Measurements from ENCODE around the gene EIF3F.

Gene EIF3F, protein sequence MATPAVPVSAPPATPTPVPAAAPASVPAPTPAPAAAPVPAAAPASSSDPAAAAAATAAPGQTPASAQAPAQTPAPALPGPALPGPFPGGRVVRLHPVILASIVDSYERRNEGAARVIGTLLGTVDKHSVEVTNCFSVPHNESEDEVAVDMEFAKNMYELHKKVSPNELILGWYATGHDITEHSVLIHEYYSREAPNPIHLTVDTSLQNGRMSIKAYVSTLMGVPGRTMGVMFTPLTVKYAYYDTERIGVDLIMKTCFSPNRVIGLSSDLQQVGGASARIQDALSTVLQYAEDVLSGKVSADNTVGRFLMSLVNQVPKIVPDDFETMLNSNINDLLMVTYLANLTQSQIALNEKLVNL

GRCh38 chr11:7986768-7987559 is at the start of gene EIF3F:
EIF3F (plus strand) TSS chr11:7987337; CDS start chr11:7987353, 16 bp downstream.
- Histone ChIP-seq H3K9me3 (ENCODE audit: low read length) (no peaks in the 10 kb centered on the region), H3K4me1 (ENCODE audit: insufficient read depth, low read length) (peaks cover 24% of the 10 kb centered on the region), H3K27ac (ENCODE audit: low read depth, low read length) (peak within 1 kb of the TSS; percentile 81), H3K27me3 (ENCODE audit: control insufficient read depth in 1 of 2, insufficient read depth in 2 of 2, low read length in 2 of 2) (no peaks in the 10 kb centered on the region), H3K9ac (ENCODE audit: low read length) (peak within 1 kb of the TSS; percentile 70), H3K36me3 (ENCODE audit: insufficient read depth, low read length) (peaks cover 24% of the 10 kb centered on the region), H3K4me3 (ENCODE audit: low read depth in 1 of 2, low read length in 2 of 2) (peak within 1 kb of the TSS; percentile 78 to 97)

- H3K27me3 ChIP-seq (ENCODE audit: control insufficient read depth in 1 of 2, insufficient read depth in 2 of 2, low read length in 2 of 2): no peaks in the 10 kb centered on the region
- peaks cover 3% of the 10 kb centered on the region for H3K9me3 ChIP-seq (ENCODE audit: low read length)
- H3K4me3 ChIP-seq (ENCODE audit: low read depth in 1 of 2, low read length in 2 of 2): no peak overlapping the region
- H3K4me1 ChIP-seq (ENCODE audit: insufficient read depth, low read length): no peaks in the 10 kb centered on the region
- H3K36me3 ChIP-seq (ENCODE audit: insufficient read depth, low read length): no peaks in the 10 kb centered on the region
- no peak overlapping the region for H3K27ac ChIP-seq (ENCODE audit: low read depth, low read length)
- no peak overlapping the region for H3K9ac ChIP-seq (ENCODE audit: low read length)
Observed at GRCh38 chr11:7941146-7941545, 46.0 kb upstream of the EIF3F start.

GRCh38 chr11:7941608-7942007 is 45.5 kb upstream of the EIF3F start, which contains the start of gene OR10A3:
OR10A3 (minus strand) TSS chr11:7941708; CDS start chr11:7939520, 2,188 bp downstream.
- H3K36me3 ChIP-seq (ENCODE audit: insufficient read depth, low read length): no peaks in the 10 kb centered on the region
- H3K4me3 ChIP-seq (ENCODE audit: low read depth in 1 of 2, low read length in 2 of 2): no peak within 1 kb of the TSS
- H3K4me1 ChIP-seq (ENCODE audit: insufficient read depth, low read length): no peaks in the 10 kb centered on the region
- no peak within 1 kb of the TSS for H3K27ac ChIP-seq (ENCODE audit: low read depth, low read length)
- peaks cover 3% of the 10 kb centered on the region for H3K9me3 ChIP-seq (ENCODE audit: low read length)
- H3K27me3 ChIP-seq (ENCODE audit: control insufficient read depth in 1 of 2, insufficient read depth in 2 of 2, low read length in 2 of 2): no peaks in the 10 kb centered on the region
- H3K9ac ChIP-seq (ENCODE audit: low read length): no peak within 1 kb of the TSS

GRCh38 chr11:7944123-7944522 is 43.0 kb upstream of the EIF3F start:
- Histone ChIP-seq H3K27ac (ENCODE audit: low read depth, low read length) (no peak overlapping the region), H3K4me1 (ENCODE audit: insufficient read depth, low read length) (no peaks in the 10 kb centered on the region), H3K4me3 (ENCODE audit: low read depth in 1 of 2, low read length in 2 of 2) (no peak overlapping the region), H3K36me3 (ENCODE audit: insufficient read depth, low read length) (no peaks in the 10 kb centered on the region), H3K9ac (ENCODE audit: low read length) (no peak overlapping the region), H3K27me3 (ENCODE audit: control insufficient read depth in 1 of 2, insufficient read depth in 2 of 2, low read length in 2 of 2) (no peaks in the 10 kb centered on the region), H3K9me3 (ENCODE audit: low read length) (peaks cover 3% of the 10 kb centered on the region)

DNA sequence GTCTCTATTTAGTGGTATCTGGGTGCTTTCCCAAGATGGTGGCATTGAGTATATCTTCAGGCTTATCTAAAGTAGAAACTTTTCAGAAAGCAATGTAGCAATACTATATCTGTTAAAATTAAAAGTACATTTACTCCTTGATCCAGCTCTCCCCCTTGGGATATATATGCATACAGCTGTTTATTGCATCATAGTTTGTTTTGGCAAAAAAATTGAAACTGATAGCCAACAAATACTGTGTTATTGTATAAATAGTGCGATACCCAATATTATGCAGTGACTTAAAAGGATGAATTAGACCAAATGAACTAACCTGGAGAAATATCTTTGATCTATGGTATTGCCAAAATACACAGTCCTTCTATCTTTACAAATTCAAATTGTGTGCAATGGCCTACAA is 37.2 kb upstream of the EIF3F start:
- Histone ChIP-seq H3K27me3 (ENCODE audit: control insufficient read depth in 1 of 2, insufficient read depth in 2 of 2, low read length in 2 of 2) (no peaks in the 10 kb centered on the region), H3K9me3 (ENCODE audit: low read length) (no peaks in the 10 kb centered on the region), H3K9ac (ENCODE audit: low read length) (no peak overlapping the region), H3K36me3 (ENCODE audit: insufficient read depth, low read length) (no peaks in the 10 kb centered on the region), H3K4me1 (ENCODE audit: insufficient read depth, low read length) (no peaks in the 10 kb centered on the region), H3K27ac (ENCODE audit: low read depth, low read length) (no peak overlapping the region), H3K4me3 (ENCODE audit: low read depth in 1 of 2, low read length in 2 of 2) (no peak overlapping the region)

DNA sequence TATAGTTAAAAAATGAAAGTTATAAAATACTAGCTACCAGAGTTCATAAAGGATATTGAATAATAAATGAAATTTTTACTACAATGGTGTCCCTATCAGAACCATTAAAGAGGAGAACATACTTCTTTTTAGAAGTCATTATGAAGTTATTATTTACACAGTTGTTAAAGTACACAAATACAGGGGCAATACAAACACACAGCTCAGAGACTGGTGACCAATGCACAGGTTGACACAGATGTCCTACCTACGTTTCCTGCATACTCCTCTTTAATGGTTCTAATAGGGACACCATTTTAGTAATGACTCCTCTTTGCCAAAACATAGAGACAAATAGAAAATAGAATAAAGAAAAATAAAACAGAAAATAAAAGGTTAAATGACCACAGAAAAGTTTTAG is 31.9 kb upstream of the EIF3F start:
- Histone ChIP-seq H3K36me3 (ENCODE audit: insufficient read depth, low read length) (no peaks in the 10 kb centered on the region), H3K4me1 (ENCODE audit: insufficient read depth, low read length) (no peaks in the 10 kb centered on the region), H3K27me3 (ENCODE audit: control insufficient read depth in 1 of 2, insufficient read depth in 2 of 2, low read length in 2 of 2) (no peaks in the 10 kb centered on the region), H3K4me3 (ENCODE audit: low read depth in 1 of 2, low read length in 2 of 2) (no peak overlapping the region), H3K9ac (ENCODE audit: low read length) (no peak overlapping the region), H3K27ac (ENCODE audit: low read depth, low read length) (no peak overlapping the region), H3K9me3 (ENCODE audit: low read length) (no peaks in the 10 kb centered on the region)

- H3K27me3 ChIP-seq (ENCODE audit: control insufficient read depth in 1 of 2, insufficient read depth in 2 of 2, low read length in 2 of 2): no peaks in the 10 kb centered on the region
- no peak overlapping the region for H3K27ac ChIP-seq (ENCODE audit: low read depth, low read length)
- no peaks in the 10 kb centered on the region for H3K9me3 ChIP-seq (ENCODE audit: low read length)
- no peaks in the 10 kb centered on the region for H3K4me1 ChIP-seq (ENCODE audit: insufficient read depth, low read length)
- H3K4me3 ChIP-seq (ENCODE audit: low read depth in 1 of 2, low read length in 2 of 2): no peak overlapping the region
- no peaks in the 10 kb centered on the region for H3K36me3 ChIP-seq (ENCODE audit: insufficient read depth, low read length)
- no peak overlapping the region for H3K9ac ChIP-seq (ENCODE audit: low read length)
Observed at GRCh38 chr11:7964261-7964660, 22.9 kb upstream of the EIF3F start.

GRCh38 chr11:7964873-7965272 is 22.3 kb upstream of the EIF3F start:
- no peaks in the 10 kb centered on the region for H3K27me3 ChIP-seq (ENCODE audit: control insufficient read depth in 1 of 2, insufficient read depth in 2 of 2, low read length in 2 of 2)
- no peak overlapping the region for H3K4me3 ChIP-seq (ENCODE audit: low read depth in 1 of 2, low read length in 2 of 2)
- H3K9me3 ChIP-seq (ENCODE audit: low read length): no peaks in the 10 kb centered on the region
- H3K27ac ChIP-seq (ENCODE audit: low read depth, low read length): no peak overlapping the region
- no peaks in the 10 kb centered on the region for H3K4me1 ChIP-seq (ENCODE audit: insufficient read depth, low read length)
- no peaks in the 10 kb centered on the region for H3K36me3 ChIP-seq (ENCODE audit: insufficient read depth, low read length)
- no peak overlapping the region for H3K9ac ChIP-seq (ENCODE audit: low read length)

GRCh38 chr11:7965386-7965785 is 21.8 kb upstream of the EIF3F start, which contains the start of gene NLRP10:
NLRP10 (minus strand) TSS chr11:7965447; CDS start chr11:7963495, 1,952 bp downstream.
- no peaks in the 10 kb centered on the region for H3K36me3 ChIP-seq (ENCODE audit: insufficient read depth, low read length)
- H3K9ac ChIP-seq (ENCODE audit: low read length): no peak within 1 kb of the TSS
- no peaks in the 10 kb centered on the region for H3K9me3 ChIP-seq (ENCODE audit: low read length)
- H3K4me3 ChIP-seq (ENCODE audit: low read depth in 1 of 2, low read length in 2 of 2): no peak within 1 kb of the TSS
- H3K4me1 ChIP-seq (ENCODE audit: insufficient read depth, low read length): no peaks in the 10 kb centered on the region
- no peak within 1 kb of the TSS for H3K27ac ChIP-seq (ENCODE audit: low read depth, low read length)
- H3K27me3 ChIP-seq (ENCODE audit: control insufficient read depth in 1 of 2, insufficient read depth in 2 of 2, low read length in 2 of 2): no peaks in the 10 kb centered on the region

DNA sequence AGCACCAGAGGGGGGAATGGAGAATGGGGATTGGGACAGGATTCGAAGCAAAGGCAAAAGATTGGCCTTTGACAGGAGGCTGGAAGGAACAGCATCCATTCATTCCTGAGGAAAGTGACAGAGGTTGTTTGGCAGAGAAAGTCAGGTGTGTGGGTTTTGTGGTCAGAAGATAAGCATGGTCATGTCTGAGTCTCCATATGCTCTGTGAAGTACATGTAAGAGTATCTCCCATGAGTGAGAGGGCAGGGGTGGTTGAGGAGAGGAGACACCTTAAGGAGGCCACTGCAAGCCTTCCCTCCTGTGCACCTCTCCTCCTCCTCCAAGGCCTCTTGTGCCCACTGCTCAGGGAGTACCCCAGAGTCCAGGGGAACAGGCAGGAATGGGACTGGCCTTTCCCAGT is 20.0 kb upstream of the EIF3F start:
- H3K27me3 ChIP-seq (ENCODE audit: control insufficient read depth in 1 of 2, insufficient read depth in 2 of 2, low read length in 2 of 2): no peaks in the 10 kb centered on the region
- no peaks in the 10 kb centered on the region for H3K9me3 ChIP-seq (ENCODE audit: low read length)
- H3K4me3 ChIP-seq (ENCODE audit: low read depth in 1 of 2, low read length in 2 of 2): no peak overlapping the region
- no peak overlapping the region for H3K27ac ChIP-seq (ENCODE audit: low read depth, low read length)
- no peak overlapping the region for H3K9ac ChIP-seq (ENCODE audit: low read length)
- no peaks in the 10 kb centered on the region for H3K36me3 ChIP-seq (ENCODE audit: insufficient read depth, low read length)
- H3K4me1 ChIP-seq (ENCODE audit: insufficient read depth, low read length): no peaks in the 10 kb centered on the region

- Histone ChIP-seq H3K9me3 (ENCODE audit: low read length) (no peaks in the 10 kb centered on the region), H3K4me3 (ENCODE audit: low read depth in 1 of 2, low read length in 2 of 2) (no peak overlapping the region), H3K27ac (ENCODE audit: low read depth, low read length) (no peak overlapping the region), H3K27me3 (ENCODE audit: control insufficient read depth in 1 of 2, insufficient read depth in 2 of 2, low read length in 2 of 2) (no peaks in the 10 kb centered on the region), H3K4me1 (ENCODE audit: insufficient read depth, low read length) (no peaks in the 10 kb centered on the region), H3K36me3 (ENCODE audit: insufficient read depth, low read length) (no peaks in the 10 kb centered on the region), H3K9ac (ENCODE audit: low read length) (no peak overlapping the region)
Observed at GRCh38 chr11:7967826-7968225, 19.3 kb upstream of the EIF3F start.

All from muscle layer of colon (tissue), 2 donors.